ENCODE measurements around the gene SZRD1. TPM values are rescaled to one million over a fixed set of nuclear protein-coding genes. Genes with fewer than 3 reads are reported as not detected.
A peak's percentile ranks its signal among the peaks of the same experiment; 100 is the strongest.

SZRD1 gene
- total and polyA plus RNA-seq, 2 donors (not counting 1 experiment from before 2014, with no cell fraction given): 92.4 to 110 TPM

GRCh38 chr1:16442941-16443340, 75.9 kb downstream of the SZRD1 start:
- Histone ChIP-seq H4K20me1 (ENCODE audit: control insufficient read depth, insufficient read depth, low read length, poor library complexity, severe bottlenecking) (peaks cover 56% of the 10 kb centered on the region), H3K4me3 (ENCODE audit: control extremely low read depth in 1 of 5, extremely low read depth in 1 of 5, insufficient read depth in 1 of 5, low read depth in 2 of 5, low read length in 4 of 5) (no peak overlapping the region), H3K27ac (ENCODE audit: low read length in 2 of 2) (peak overlapping the region in 1 of 2 donors; percentile 97), H3K9ac (ENCODE audit: low read length) (no peak overlapping the region), H3K9me3 (ENCODE audit: control extremely low read depth in 1 of 3, control insufficient read depth in 2 of 3, insufficient read depth in 1 of 3, low read length in 2 of 3) (peaks cover 0 to 3% (median 0%) of the 10 kb centered on the region in 3 donors), H2AFZ (ENCODE audit: insufficient read depth, low read depth, low read length, poor library complexity, severe bottlenecking) (no peak overlapping the region), H3K27me3 (replicated peaks in 1 of 4; ENCODE audit: control extremely low read depth in 1 of 4, control insufficient read depth in 3 of 4, insufficient read depth in 4 of 4, low read length in 3 of 4) (no peaks in the 10 kb centered on the region), H3K79me2 (ENCODE audit: control insufficient read depth, insufficient read depth, low read length) (peaks cover 74% of the 10 kb centered on the region), H3K4me1 (ENCODE audit: control insufficient read depth in 2 of 2, insufficient read depth in 2 of 2, low read length in 2 of 2) (peaks cover 16 to 29% of the 10 kb centered on the region in 2 donors), H3K4me2 (replicated peaks; ENCODE audit: low read depth, low read length, poor library complexity, severe bottlenecking) (no peak overlapping the region), H3K36me3 (replicated peaks in 1 of 2; ENCODE audit: control extremely low read depth in 1 of 2, control insufficient read depth in 1 of 2, extremely low read depth in 1 of 2, insufficient read depth in 2 of 2, low read length in 1 of 2) (peaks cover 2 to 47% of the 10 kb centered on the region in 2 experiments)
- TF ChIP-seq EZH2 (IDR thresholded peaks at IDR 0.05; ENCODE audit: borderline replicate concordance, insufficient read depth, low read depth, low read length, poor library complexity, severe bottlenecking) (no peak), CTCF (IDR thresholded peaks at IDR 0.05) (no peak)
- ChIA-PET POLR2A (no interaction called here), CTCF (interaction anchor here (1.5 kb wide), 1 partner anchor 26 kb away, joined by 3 read pairs; no protein-coding TSS in a partner anchor)
- 86% methylated on average over 1 of the region's 2 CpGs for WGBS (ENCODE audit: insufficient coverage)
- ATAC-seq (ENCODE audit: low read depth): no peak
- Mint-ChIP-seq H3K4me1 (peaks cover 28% of the 10 kb centered on the region), H3K4me3 (peak overlapping the region; percentile 60), H3K27ac (peak overlapping the region; percentile 32), H3K27me3 (no peaks in the 10 kb centered on the region), H3K9me3 (ENCODE audit: insufficient read depth) (no peaks in the 10 kb centered on the region)
- DNase-seq: no peak
- intact Hi-C loops (cut with micrococcal nuclease): loop anchor here (5.0 to 10.0 kb wide), 2 partner anchors 91 to 918 kb away; partner anchors contain the start of genes CASP9, DNAJC16 and FBXO42

GRCh38 chr1:16443975-16444770, 77.1 kb downstream of the SZRD1 start:
- Mint-ChIP-seq H3K27ac (no peak overlapping the region), H3K4me1 (peaks cover 28% of the 10 kb centered on the region), H3K27me3 (no peaks in the 10 kb centered on the region), H3K4me3 (no peak overlapping the region), H3K9me3 (ENCODE audit: insufficient read depth) (no peaks in the 10 kb centered on the region)
- TF ChIP-seq CTCF (IDR thresholded peaks at IDR 0.05): no peak
- TF ChIP-seq EZH2 (IDR thresholded peaks at IDR 0.05; ENCODE audit: borderline replicate concordance, insufficient read depth, low read depth, low read length, poor library complexity, severe bottlenecking): no peak
- Histone ChIP-seq H3K4me2 (replicated peaks; ENCODE audit: low read depth, low read length, poor library complexity, severe bottlenecking) (no peak overlapping the region), H3K27ac (ENCODE audit: low read length in 2 of 2) (no peak overlapping the region), H3K36me3 (replicated peaks in 1 of 2; ENCODE audit: control extremely low read depth in 1 of 2, control insufficient read depth in 1 of 2, extremely low read depth in 1 of 2, insufficient read depth in 2 of 2, low read length in 1 of 2) (peaks cover 2 to 59% of the 10 kb centered on the region in 2 experiments), H3K79me2 (ENCODE audit: control insufficient read depth, insufficient read depth, low read length) (peaks cover 87% of the 10 kb centered on the region), H3K9ac (ENCODE audit: low read length) (no peak overlapping the region), H2AFZ (ENCODE audit: insufficient read depth, low read depth, low read length, poor library complexity, severe bottlenecking) (no peak overlapping the region), H3K9me3 (ENCODE audit: control extremely low read depth in 1 of 3, control insufficient read depth in 2 of 3, insufficient read depth in 1 of 3, low read length in 2 of 3) (peaks cover 0 to 3% (median 0%) of the 10 kb centered on the region in 3 donors), H3K27me3 (replicated peaks in 1 of 4; ENCODE audit: control extremely low read depth in 1 of 4, control insufficient read depth in 3 of 4, insufficient read depth in 4 of 4, low read length in 3 of 4) (no peaks in the 10 kb centered on the region), H3K4me3 (ENCODE audit: control extremely low read depth in 1 of 5, extremely low read depth in 1 of 5, insufficient read depth in 1 of 5, low read depth in 2 of 5, low read length in 4 of 5) (no peak overlapping the region), H4K20me1 (ENCODE audit: control insufficient read depth, insufficient read depth, low read length, poor library complexity, severe bottlenecking) (peaks cover 68% of the 10 kb centered on the region), H3K4me1 (ENCODE audit: control insufficient read depth in 2 of 2, insufficient read depth in 2 of 2, low read length in 2 of 2) (peaks cover 16 to 29% of the 10 kb centered on the region in 2 donors)
- no peak for DNase-seq
- POLR2A ChIA-PET: no interaction called here
- 86% methylated on average over 13 of the region's 14 CpGs for WGBS (ENCODE audit: insufficient coverage)
- CTCF ChIA-PET: interaction anchor here (0.9 to 1.4 kb wide), 2 partner anchors 18 to 362 kb away, joined by 3 read pairs; no protein-coding TSS in a partner anchor
- ATAC-seq (ENCODE audit: low read depth): no peak
- intact Hi-C loops (cut with micrococcal nuclease): loop anchor here (5.0 to 10.0 kb wide), 2 partner anchors 92 to 919 kb away; partner anchors contain the start of genes CASP9, DNAJC16 and FBXO42

Measured in B cell (primary cell).